Fibroblast of lung (primary cell): Measurements from ENCODE around the gene BCLAF1. TPM values are rescaled to one million over a fixed set of nuclear protein-coding genes. Genes with fewer than 3 reads are reported as not detected.

Experiments
- DNase-seq, 2 donors: peaks; one replicate each; pipeline versions ENCODE4 v3.0.0 to v3.0.0-alpha.2; 2010; ENCODE audit warnings: low read depth in 2 of 2
- H2AFZ ChIP-seq: 2 replicates; pipeline ENCODE4 v1.5.1; 2012; ENCODE audit warnings: low read length, control low read depth, inconsistent platforms
- H3K27ac ChIP-seq: 2 replicates; pipeline ENCODE4 v1.5.1; 2011; ENCODE audit warnings: low read length, control low read depth; ENCODE audit not compliant: insufficient read depth
- H3K27me3 ChIP-seq: 2 replicates; pipeline ENCODE4 v1.5.1; 2011; ENCODE audit warnings: mild to moderate bottlenecking, low read length; ENCODE audit not compliant: control insufficient read depth, insufficient read depth
- H3K36me3 ChIP-seq: 2 replicates; pipeline ENCODE4 v1.5.1; 2011; ENCODE audit warnings: low read length; ENCODE audit not compliant: control insufficient read depth, insufficient read depth
- H3K4me1 ChIP-seq: 2 replicates; pipeline ENCODE4 v1.5.1; 2011; ENCODE audit warnings: low read length; ENCODE audit not compliant: control insufficient read depth, insufficient read depth; ENCODE audit errors: extremely low read depth
- H3K4me2 ChIP-seq: 2 replicates; pipeline ENCODE4 v1.5.1; 2011; ENCODE audit warnings: low read length, control low read depth; ENCODE audit not compliant: insufficient read depth; ENCODE audit errors: extremely low read depth
- H3K4me3 ChIP-seq, 4 experiments: fragments of 200-600 bp in 1 of 4; sonication (generic) in 1 of 4; replicated peaks in 1 of 4; 2 replicates each; pipeline ENCODE4 v1.5.1; 2011 to 2016; ENCODE audit warnings: low read length in 4 of 4, low read depth in 3 of 4, mild to moderate bottlenecking in 3 of 4, control low read depth in 2 of 4, inconsistent platforms in 1 of 4, mixed read lengths in 1 of 4; ENCODE audit not compliant: insufficient read depth in 1 of 4; ENCODE audit errors: control extremely low read depth in 1 of 4
- H3K79me2 ChIP-seq: 2 replicates; pipeline ENCODE4 v1.5.1; 2012; ENCODE audit warnings: mild to moderate bottlenecking, low read length, inconsistent platforms; ENCODE audit not compliant: control insufficient read depth, insufficient read depth
- H3K9ac ChIP-seq: 2 replicates; pipeline ENCODE4 v1.5.1; 2011; ENCODE audit warnings: mild to moderate bottlenecking, low read length, control low read depth; ENCODE audit not compliant: insufficient read depth
- H3K9me3 ChIP-seq: 2 replicates; pipeline ENCODE4 v1.5.1; 2012; ENCODE audit warnings: low read depth, low read length; ENCODE audit not compliant: control insufficient read depth, insufficient read depth
- H4K20me1 ChIP-seq: 2 replicates; pipeline ENCODE4 v1.5.1; 2011; ENCODE audit warnings: low read length; ENCODE audit not compliant: control insufficient read depth, insufficient read depth; ENCODE audit errors: extremely low read depth
- EZH2 ChIP-seq: IDR thresholded peaks from 2 replicates; pipeline ENCODE4 v1.5.1; 2012; ENCODE audit warnings: low read length, control low read depth, mild to moderate bottlenecking; ENCODE audit errors: missing control alignments
- polyA plus RNA-seq, 2 donors: library from polyadenylated mRNA; depleted of rRNA in 1 of 2; stranded (reverse) in 1 of 2; unstranded in 1 of 2; fragments of >200 nt; gene quantifications; 2 replicates each; pipeline ENCODE4 v1.2.1, GENCODE V29; 2011 to 2012; ENCODE audit warnings: missing spikeins in 1 of 2
- total RNA-seq: library from RNA; depleted of rRNA; stranded (reverse); fragments of >200 nt; gene quantifications from 2 replicates; pipeline ENCODE4 v1.2.1, GENCODE V29; 2014
- TF ChIP-seq, protein P1 (sequence below), 2 donors: IDR thresholded peaks in 1 of 2; conservative IDR thresholded peaks in 1 of 2; 1 replicate in 1 of 2; 2 replicates in 1 of 2; pipeline ENCODE4 v1.5.1; 2011 to 2012; ENCODE audit warnings: low read length in 2 of 2, control low read depth in 1 of 2, inconsistent platforms in 1 of 2, low read depth in 1 of 2, mild to moderate bottlenecking in 1 of 2

Gene BCLAF1
- total and polyA plus RNA-seq, 2 donors (not counting 1 experiment from before 2014, with no cell fraction given), result 82.6 to 102 TPM

DNA sequence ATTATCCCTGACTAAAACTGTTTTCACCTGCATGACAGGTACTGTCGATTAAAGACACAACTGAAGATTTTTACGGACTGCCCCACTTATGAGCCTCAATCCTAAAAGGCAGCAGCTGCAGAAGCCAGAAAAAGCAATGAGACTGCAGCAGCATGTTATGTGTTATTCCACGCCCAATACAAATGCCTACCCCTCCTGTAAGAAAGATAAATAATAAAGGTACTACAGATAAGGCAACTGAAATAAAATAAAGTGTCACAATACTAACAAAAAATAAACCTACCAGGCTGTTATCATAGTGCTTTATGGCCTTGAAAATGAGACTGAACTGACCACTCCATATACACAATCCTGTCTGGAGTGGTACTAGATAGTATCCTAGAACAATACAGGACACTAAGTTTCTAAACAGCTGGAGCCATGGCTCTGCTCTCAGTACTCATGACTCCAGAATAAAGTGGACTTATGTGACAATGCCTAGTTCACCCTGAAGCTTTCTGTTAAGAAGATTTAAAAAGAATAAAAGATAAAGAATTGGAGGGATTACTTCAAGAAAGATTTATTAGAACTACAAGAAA, 9.5 kb downstream of the BCLAF1 start:
- no peaks in the 10 kb centered on the region for H3K9me3 ChIP-seq
- DNase-seq, result no peak
- no peak overlapping the region for H2AFZ ChIP-seq
- peaks cover 76% of the 10 kb centered on the region for H3K79me2 ChIP-seq
- no peak overlapping the region for H3K27ac ChIP-seq
- no peak overlapping the region for H3K9ac ChIP-seq
- H3K36me3 ChIP-seq, result peaks cover 5% of the 10 kb centered on the region
- H3K4me2 ChIP-seq, result no peak overlapping the region
- no peak overlapping the region for H3K4me3 ChIP-seq
- H3K4me1 ChIP-seq, result peaks cover 10% of the 10 kb centered on the region
- peaks cover 13% of the 10 kb centered on the region for H4K20me1 ChIP-seq
- H3K27me3 ChIP-seq, result no peaks in the 10 kb centered on the region
- TF ChIP-seq, protein P1, sequence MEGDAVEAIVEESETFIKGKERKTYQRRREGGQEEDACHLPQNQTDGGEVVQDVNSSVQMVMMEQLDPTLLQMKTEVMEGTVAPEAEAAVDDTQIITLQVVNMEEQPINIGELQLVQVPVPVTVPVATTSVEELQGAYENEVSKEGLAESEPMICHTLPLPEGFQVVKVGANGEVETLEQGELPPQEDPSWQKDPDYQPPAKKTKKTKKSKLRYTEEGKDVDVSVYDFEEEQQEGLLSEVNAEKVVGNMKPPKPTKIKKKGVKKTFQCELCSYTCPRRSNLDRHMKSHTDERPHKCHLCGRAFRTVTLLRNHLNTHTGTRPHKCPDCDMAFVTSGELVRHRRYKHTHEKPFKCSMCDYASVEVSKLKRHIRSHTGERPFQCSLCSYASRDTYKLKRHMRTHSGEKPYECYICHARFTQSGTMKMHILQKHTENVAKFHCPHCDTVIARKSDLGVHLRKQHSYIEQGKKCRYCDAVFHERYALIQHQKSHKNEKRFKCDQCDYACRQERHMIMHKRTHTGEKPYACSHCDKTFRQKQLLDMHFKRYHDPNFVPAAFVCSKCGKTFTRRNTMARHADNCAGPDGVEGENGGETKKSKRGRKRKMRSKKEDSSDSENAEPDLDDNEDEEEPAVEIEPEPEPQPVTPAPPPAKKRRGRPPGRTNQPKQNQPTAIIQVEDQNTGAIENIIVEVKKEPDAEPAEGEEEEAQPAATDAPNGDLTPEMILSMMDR (conservative IDR thresholded peaks at IDR 0.05 in 1 of 2, IDR thresholded peaks at IDR 0.05 in 1 of 2; ENCODE audit: low read depth in 1 of 2, low read length in 2 of 2), result no peak
- TF ChIP-seq EZH2, result no peak

DNA sequence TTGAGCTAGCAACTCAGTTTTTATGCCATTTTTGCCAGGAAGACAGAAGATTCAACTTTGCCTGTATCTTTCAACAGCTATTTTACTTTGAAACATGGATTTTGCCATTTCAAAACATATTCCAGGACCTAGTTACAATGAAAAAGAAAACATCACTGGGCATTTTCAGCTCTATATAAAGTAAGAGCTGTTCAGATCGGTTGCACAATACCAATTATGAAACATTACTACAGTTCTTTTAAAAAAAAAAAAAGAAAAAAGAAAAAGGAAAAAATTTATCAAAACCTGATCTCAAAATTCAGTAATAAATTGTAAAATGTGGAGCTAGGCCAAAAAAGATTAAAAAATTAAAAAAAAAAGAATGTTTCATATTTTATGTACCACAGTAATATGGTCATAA, 15.6 kb downstream of the BCLAF1 start:
- H3K4me3 ChIP-seq, result no peak overlapping the region
- peaks cover 7% of the 10 kb centered on the region for H3K36me3 ChIP-seq
- no peaks in the 10 kb centered on the region for H3K4me1 ChIP-seq
- no peaks in the 10 kb centered on the region for H4K20me1 ChIP-seq
- no peak overlapping the region for H3K4me2 ChIP-seq
- H2AFZ ChIP-seq, result no peak overlapping the region
- no peak overlapping the region for H3K9ac ChIP-seq
- peak in 1 of 2 donors; percentile 37 for DNase-seq
- H3K27ac ChIP-seq, result no peak overlapping the region
- H3K9me3 ChIP-seq, result no peaks in the 10 kb centered on the region
- peaks cover 34% of the 10 kb centered on the region for H3K79me2 ChIP-seq
- TF ChIP-seq, protein P1 (conservative IDR thresholded peaks at IDR 0.05 in 1 of 2, IDR thresholded peaks at IDR 0.05 in 1 of 2; ENCODE audit: low read depth in 1 of 2, low read length in 2 of 2), result no peak
- no peak for TF ChIP-seq EZH2
- no peaks in the 10 kb centered on the region for H3K27me3 ChIP-seq

DNA sequence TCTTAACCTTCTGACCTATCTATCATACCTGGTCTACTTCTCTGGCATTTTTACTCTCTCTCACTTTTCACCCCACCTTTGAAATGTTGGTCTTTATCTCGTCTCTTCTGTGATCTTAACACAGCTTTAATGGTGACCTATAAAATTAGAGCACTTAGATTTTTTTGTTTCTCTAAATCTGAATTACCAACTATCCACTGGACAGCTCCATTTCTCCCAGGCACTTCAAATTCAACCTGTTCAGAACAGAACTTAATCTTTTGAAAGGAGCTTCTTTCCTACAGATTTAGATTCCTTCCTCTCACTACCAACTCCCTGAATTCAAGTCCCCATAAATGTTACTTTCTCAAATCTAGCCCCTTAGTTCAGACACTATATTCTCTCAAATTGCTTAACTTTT, 24.5 kb downstream of the BCLAF1 start:
- Histone ChIP-seq H3K4me1 (no peaks in the 10 kb centered on the region), H3K4me2 (no peak overlapping the region), H3K79me2 (peaks cover 31% of the 10 kb centered on the region), H3K36me3 (peaks cover 12% of the 10 kb centered on the region), H3K9me3 (no peaks in the 10 kb centered on the region), H2AFZ (no peak overlapping the region), H3K4me3 (no peak overlapping the region), H4K20me1 (no peaks in the 10 kb centered on the region), H3K9ac (no peak overlapping the region), H3K27ac (no peak overlapping the region), H3K27me3 (no peaks in the 10 kb centered on the region)
- DNase-seq, result no peak
- no peak for TF ChIP-seq EZH2
- TF ChIP-seq, protein P1 (conservative IDR thresholded peaks at IDR 0.05 in 1 of 2, IDR thresholded peaks at IDR 0.05 in 1 of 2; ENCODE audit: low read depth in 1 of 2, low read length in 2 of 2), result no peak
